NOMO-1 treated with dmso at 0.1 percent for 144 hours (cell line): ENCODE results near the gene APH1A.
"Not testable (repeated sequence)": the region's sequence is repeated elsewhere in the genome, so short reads cannot be mapped to it uniquely, and the experiment has no call there.

Source experiments
- DNase-seq: peaks from one replicate; lab custom pipeline; 2025; ENCODE audit not compliant: unreplicated experiment; lab: John Stamatoyannopoulos, UW

APH1A gene

DNA sequence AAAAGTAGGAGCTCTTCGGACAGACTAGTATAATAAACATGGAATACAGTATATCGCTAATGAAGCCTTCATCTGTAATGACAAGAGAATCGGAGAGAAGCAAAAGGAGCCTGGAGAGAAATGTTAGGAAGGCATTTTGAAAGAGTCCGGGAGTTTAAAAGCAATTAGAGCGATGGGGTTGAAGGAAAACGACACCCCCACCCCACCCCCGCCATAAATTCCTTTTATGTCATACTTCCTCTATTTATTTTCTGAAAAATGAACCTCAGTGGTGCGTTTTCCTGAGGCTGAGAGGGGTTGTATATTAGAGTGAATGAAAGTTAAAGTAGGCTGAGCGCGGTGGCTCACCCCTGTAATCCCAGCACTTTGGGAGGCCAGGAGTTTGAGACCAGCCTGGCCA lies 635 bp upstream of the APH1A start:
- no peak for DNase-seq

DNA sequence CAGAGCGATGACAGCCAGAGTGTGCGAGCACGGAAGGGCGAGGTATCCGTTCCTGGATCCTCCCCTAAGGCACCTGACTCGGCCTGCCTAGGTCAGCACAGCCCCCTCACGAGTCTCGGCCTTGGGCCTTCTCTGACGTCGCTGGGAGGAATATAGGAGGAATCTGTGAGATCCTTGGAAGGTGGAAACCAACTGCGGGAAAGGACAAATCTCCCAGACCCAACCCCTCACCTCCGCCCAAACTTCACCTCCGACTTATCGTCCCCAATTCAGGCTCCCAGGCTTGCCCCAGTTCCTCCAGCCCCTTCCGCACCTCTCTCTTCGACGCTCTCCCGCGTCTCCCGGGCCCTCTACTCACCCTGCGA lies 494 bp downstream of the APH1A start:
- no peak for DNase-seq

DNA sequence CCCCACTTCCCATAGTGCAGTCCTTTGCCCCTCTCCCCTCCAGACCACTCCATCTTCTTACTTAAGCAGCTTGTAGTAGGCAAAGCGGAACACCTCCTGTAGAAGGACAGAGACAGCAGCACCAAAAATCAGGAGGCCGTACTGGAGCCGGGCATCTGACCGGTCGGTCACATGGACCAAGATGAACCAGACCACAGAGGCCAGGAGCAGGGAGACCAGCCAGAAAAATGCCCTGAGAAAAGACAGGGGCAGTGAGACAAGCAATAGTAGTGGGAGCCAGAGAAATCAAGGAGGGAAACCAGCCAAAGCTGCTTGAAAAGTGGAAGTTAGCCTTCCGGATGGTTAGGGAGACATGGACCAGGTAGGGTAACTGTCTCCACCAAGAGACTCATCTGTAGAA lies 920 bp downstream of the APH1A start:
- no peak for DNase-seq

DNA sequence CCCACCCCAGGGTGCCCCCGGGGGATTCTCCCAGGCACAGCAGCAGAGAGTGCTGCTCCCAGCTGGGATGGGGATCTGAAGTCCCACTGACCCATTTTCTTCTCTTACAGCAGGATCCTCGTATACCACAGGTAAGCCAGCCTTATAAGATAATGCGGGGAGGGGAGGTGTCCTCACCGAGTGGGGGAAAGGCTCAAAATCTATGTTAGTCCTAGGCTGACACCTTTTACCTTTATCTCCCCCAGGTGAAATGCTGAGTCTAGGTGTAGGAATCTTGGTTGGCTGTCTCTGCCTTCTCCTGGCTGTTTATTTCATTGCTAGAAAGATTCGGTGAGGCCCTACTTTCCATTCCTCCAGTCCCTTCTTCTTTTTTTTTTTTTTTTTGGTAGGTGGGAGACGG lies 5.3 kb downstream of the APH1A start:
- DNase-seq, result no peak

DNA sequence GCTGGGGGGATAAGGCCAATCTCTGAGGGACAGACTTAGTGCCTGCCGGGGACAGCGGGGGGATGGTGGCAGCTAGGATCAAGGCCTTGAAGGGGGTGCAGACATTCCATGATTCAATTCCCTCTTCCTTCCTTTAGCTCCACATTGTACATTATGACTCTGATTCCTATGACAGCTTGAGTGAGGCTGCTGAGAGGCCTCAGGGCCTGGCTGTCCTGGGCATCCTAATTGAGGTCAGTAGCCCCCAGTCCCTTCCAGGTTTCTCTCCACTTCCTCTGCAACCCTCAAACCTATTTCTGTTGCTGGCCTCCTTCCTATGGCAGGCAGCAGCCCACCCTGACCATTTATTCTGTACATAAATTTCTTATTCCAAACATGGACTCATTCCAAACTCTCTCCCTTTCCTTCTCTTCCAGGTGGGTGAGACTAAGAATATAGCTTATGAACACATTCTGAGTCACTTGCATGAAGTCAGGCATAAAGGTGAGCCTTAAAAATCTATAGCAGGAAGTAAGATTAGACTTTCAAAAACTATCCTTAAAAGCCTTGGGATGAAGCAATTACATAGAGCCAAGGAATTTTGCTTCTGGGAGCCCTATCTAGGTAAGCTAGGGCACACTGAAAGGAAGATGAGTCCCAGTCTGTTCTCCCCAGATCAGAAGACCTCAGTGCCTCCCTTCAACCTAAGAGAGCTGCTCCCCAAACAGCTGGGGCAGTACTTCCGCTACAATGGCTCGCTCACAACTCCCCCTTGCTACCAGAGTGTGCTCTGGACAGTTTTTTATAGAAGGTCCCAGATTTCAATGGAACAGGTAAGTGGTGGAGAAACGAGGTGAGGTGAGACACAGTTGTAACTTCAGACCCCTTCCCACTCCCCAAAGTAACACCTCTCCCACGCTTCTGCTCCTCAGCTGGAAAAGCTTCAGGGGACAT lies 6.2 kb downstream of the APH1A start:
- DNase-seq, result no peak

DNA sequence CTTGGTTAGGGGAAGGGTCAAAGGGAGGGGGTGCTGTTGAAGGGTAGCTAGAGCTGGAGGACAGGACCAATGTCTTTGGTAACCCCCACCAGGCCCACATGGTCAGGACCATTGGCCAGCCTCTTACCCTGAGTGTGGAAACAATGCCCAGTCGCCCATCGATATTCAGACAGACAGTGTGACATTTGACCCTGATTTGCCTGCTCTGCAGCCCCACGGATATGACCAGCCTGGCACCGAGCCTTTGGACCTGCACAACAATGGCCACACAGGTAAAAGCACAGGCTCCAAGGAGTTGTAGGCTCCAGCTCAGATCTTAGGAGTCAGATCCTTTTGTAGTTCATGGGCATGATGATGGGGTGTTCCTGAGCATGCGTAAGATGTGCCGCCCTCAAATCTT lies 7.4 kb downstream of the APH1A start:
- no peak for DNase-seq

DNA sequence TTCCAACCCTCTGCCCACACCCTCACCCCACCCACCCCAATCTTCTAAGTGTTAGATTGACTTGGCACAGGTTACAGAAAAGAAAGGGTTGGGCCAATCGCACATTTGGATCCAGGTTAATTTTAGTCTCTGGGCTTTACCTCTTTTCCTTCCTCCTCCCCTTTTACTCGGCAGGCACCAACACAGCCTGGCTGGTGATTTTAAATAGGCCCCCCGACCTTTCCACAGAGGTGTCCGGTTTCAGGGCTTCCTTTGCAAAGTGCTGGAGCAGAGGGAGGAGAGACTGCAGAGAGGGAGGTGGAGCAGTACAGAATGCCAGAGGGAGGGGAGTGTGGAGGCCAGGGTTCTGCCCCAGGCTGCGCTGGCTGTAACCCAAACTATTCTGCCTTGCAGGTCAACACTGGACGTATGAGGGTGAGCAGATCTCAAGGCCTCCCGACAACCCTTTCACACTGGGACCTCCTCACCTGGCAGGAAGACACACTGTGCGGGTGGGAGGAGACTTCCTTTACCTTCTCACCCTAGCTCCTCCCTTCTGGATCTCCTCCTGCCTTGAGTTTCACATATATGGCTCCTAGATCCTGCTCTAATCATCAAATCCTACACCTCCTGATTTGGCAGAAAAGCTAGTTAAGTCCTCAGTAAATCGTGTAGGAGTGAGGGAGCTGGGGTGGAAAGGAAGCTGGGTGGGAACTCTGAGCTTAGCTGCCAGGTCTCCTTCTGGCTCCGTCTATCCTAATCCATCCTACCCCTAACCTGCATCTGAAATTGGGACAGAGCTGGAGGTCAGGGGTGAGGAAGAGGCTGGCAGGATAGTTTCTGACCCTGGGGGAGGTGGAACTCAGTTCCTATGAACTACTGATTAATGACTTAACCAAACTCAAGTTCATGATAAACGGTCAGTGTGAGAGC lies 8.8 kb downstream of the APH1A start:
- DNase-seq, result no peak

DNA sequence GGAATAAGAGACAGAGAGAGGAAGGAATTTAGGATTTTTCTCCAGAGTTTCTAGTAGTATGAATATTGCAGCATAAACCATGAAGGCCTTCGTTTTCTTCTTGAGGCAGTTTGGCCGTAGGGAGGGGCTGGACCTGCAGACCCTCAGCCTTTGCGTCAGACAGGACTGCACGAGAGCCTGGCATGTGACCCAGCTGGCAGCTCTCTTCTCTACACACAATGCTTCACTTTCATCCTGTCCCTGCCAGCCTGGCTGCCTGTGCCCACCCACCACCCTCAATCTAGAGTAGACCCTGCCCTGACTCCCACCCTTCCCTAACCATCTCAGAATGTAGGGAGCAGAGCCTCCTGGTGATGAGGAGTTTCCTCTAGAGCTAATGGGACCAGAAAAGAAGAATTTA lies 9.6 kb downstream of the APH1A start:
- no peak for DNase-seq

DNA sequence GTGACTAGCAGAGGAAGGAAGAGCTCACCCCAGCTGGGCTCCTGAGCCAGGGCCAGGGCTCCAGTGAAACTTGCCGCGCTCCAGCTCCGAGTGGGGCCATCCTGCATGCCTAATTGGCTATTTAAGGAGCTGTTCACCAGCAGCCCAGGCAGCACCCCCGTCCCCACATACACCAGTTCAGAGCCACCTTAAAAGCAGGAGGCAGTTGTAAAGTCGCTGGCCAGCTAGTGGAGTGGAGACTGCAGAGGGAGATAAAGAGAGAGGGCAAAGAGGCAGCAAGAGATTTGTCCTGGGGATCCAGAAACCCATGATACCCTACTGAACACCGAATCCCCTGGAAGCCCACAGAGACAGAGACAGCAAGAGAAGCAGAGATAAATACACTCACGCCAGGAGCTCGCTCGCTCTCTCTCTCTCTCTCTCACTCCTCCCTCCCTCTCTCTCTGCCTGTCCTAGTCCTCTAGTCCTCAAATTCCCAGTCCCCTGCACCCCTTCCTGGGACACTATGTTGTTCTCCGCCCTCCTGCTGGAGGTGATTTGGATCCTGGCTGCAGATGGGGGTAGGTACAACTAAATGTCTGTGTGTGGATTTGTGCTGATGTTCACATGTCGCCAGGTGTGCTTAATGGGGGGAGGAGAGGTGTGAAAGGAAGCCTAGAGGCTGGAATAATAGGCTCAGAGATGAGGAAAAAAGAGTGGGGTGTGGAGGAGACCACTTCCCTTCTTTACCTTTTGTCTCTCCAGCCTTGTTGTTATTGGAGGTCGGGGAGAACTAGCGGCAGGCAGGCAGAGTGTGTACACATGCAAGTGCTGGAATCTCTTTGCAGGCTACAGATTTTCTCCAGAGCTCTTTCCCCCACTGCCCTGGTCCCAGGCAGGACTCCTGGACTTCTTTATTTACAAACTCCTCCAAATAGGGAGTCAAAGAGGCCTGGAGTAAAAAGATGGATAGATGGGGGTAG lies 10.9 kb downstream of the APH1A start, which contains the start of gene CA14:
Gene CA14, plus strand, starts transcription at position 151 of the 962 bp plus-strand sequence. Its CDS starts 355 bp downstream, at position 506.
- DNase-seq, result no peak

DNA sequence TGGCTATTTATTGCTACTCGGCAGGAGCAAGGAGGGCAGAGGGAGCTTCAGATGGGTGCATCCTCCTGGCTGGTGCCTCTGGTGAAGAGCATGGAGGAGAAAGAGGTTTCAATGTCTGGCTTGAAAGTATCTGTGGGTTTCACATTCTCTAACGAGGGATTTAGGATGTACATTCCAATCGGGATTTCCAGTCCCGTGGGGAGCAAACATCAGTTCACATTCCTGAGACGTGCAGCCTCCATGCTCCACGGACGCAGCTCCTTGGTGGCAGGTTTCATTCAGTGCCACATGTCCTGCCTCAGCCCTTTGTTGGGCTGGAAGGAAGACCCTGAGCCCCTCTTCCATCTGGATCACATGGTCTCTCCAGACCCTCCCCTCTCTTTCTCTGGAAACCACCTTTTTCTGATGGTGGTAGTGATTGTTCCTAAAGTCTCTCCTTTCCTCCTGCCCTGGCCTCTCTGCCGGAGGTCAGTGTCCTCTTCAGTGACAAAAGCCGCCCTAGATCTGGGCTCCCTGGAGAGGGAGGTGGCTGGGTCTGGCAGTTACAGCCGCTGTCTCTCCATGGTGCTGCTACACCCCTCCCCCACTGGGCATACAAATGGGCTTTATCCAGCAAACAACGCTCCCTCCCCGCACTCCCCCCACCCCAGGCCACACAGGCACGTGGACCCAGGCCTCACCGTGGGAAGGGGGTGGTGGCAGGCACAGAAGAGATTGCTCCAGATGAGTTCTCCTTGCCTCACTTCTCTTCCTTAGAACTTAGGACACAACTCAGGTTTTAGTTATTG lies 12.1 kb downstream of the APH1A start:
- DNase-seq, result no peak

DNA sequence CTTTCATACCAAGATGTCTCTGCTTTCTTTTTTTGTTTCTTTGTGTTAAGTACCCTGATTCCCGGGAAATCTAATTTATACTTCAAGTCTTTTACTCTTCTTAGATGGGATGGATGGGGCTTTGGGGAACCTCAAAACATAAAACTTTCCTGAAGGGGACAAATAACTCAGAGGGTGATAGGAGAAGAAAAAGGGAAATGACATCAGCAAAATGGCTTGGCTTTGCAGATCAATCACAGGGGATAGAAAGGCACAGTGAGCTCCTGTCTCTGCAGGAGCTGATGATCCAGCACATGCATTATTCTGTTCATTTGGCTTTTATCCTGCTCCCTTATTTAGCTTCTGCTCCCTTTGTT lies 12.6 kb downstream of the APH1A start:
- DNase-seq, result no peak

DNA sequence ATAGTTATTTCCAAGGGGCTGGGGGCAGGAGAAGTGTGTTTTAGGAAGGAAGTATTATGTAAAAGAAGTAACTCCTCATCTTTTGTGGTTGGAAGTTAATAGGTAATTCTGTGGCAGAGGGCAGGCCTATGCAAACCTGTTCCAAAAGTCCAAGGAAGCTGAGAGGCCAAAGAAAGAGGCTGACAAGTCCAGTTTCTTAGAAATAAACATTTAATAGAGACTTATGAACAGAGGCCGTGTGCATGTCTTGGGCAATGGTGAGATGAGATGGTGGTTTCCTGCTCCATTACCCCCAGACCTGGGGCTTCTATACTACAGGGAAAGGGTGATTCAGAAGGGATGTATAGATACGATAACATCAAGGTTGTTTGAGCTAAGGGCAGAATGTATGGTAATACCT lies 18.9 kb downstream of the APH1A start:
- DNase-seq, result no peak

DNA sequence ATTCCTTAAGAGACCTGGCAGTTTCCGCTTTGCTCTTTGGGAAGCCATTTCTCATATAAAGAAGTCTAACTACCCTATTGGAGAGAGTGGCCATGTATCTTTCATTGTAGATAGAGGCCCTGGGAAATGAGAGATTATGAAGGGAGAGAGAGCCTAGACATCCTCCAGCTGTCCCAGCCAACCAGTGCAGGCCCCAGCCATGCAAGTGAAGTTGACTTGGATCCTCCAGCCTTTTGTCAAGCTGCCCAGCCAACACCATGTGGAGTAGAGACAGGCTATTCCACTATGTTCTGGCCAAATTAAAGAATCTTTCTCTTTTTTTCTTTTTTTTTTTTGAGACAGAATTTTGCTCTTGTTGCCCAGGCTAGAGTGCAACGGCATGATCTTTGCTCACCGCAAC lies 25.8 kb downstream of the APH1A start:
- no peak for DNase-seq

DNA sequence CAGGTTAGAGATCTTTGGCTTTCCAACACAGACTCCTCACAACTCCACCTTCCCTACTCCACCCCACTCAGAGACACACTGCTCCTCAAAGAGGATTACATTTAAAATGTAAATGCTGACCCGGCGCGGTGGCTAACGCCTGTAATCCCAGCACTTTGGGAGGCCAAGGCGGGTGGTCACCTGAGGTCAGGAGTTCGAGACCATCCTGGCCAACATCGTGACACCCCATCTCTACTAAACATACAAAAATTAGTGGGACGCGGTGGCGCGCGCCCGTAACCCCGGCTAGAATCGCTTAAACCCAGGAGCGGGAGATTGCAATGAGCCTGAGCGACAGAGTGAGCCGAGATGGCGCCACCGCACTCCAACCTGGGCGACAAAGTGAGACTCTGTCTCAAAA lies 31.1 kb downstream of the APH1A start:
- DNase-seq, result no peak

DNA sequence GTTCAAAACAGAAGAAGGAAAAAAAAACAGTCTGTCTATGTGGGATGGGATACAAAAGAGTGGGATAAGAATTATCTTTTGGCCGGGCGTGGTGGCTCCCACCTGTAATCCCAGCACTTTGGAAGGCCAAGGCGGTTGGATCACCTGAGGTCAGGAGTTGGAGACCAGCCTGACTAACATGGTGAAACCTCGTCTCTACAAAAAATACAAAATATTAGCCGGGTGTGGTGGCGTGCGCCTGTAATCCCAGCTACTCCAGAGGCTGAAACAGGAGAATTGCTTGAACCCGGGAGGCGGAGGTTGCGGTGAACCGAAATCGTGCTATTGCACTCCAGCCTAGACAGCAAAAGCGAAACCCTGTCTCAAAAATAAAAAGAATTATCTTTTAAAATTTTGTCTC lies 31.6 kb downstream of the APH1A start:
- DNase-seq, result not testable (repeated sequence)

DNA sequence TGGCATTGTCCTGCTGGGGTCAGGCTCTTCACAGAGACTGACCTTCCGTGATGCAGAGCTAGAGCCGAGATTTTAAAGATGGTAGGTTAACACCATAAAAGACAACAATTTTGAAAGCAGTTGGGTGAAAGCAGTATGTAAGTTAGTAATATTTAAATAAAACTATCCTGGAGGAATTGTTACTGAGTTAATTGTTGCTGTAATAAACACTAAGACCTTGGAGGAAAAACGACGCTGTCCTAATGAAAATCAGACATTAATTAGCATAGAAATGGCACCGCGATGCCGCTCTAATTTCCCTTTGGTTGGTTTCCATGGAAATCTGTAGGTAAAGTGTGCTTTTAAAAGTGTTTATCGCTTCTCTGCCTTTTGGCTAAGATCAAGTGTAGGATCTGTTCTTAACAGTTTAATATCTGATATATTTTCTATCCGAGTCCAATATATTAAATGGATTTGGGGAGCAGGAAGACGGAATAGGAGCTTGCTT lies 32.2 kb downstream of the APH1A start:
- DNase-seq, result no peak

DNA sequence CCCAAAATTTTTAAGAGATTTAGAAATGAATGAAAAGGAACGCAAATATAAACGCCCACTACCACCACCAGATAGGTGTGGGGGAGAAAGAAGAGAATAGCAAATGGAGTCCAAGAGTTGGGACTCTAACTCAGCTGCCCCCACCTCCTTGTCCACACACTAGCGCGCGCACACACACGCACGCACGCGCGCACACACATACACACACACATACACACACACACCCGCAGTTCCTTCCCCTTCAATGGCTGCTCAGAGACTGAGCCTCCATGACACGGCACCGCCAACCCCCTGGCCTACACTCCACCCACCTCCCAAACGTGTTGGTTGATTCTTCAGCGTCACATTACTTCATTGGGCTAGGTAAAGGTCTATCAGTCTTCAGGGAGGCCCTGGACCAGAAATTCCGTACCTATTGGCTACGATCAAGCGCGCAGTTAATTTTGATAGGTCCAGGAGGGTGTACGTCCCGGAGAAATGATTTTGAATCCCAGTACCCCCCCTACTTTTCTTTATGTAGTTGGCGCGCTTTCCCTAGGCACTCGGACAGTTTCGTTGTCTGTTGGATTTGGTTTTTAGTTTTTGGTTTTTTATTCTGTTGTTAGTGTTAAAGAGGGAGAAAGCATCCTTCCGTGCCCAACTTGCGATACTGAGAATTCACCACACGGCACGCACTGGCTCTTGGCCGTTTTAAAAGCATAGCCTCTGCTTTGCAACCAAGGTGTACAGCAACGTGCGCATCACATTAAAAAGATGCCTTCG lies 32.8 kb downstream of the APH1A start, which contains the start of gene ANP32E:
Gene ANP32E, minus strand, starts transcription at position 261 of the 762 bp plus-strand sequence. CDS start 326 bp downstream, outside the sequence.
- peak; percentile 98 for DNase-seq

DNA sequence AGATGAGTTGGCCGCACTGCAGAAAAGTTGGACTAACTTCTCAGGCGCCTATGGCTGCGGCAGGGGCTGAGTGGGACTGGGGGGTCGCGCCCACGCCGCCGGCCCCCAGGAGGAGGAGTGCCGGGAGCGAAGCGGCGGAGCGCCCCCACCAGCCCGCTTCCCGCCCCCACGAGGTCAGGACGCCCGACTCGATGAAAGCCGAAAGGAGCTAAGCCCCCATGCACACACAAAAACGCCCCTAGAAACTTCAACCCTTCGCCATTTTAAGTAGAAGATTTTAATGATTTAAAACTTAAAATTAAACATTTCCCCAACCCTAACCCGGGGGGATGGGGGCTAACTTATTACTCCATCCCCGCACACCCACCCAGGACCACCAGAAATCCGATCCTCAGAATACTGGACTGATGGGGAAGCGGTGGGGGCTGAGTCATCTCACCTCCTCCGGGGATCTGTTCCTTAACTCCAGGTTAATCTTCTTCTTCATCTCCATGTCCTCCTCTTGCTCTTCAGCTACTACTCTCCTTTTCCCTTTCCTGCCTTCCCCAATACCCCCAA lies 33.4 kb downstream of the APH1A start:
- no peak for DNase-seq
